HEK293 (cell line): ENCODE data around the gene KBTBD8.
A peak's percentile ranks its signal among the peaks of the same experiment; 100 is the strongest.

ENCODE experiments used
- CTCF ChIA-PET: fragments of 350-600 bp; formaldehyde crosslinking; extraction: SDS; loops from one replicate; lab custom pipeline; 2021; ENCODE audit warnings: antibody characterized with exemption; lab: Yijun Ruan, JAX
- POLR2A ChIA-PET: fragments of 300-600 bp; formaldehyde crosslinking; extraction: SDS; loops from one replicate; lab custom pipeline; 2020; ENCODE audit warnings: antibody characterized with exemption, inconsistent platforms; lab: Yijun Ruan, JAX
- H3K27ac ChIP-seq: fragments of 200-500 bp; sonication (Bioruptor generic); 2 replicates; pipeline ENCODE4 v1.5.1; 2014; ENCODE audit warnings: low read depth, low read length, control low read depth, inconsistent platforms; ENCODE audit errors: extremely low read depth
- H3K36me3 ChIP-seq, 2 experiments: fragments of 200-500 bp in 1 of 2; sonication (Bioruptor generic) in 1 of 2; 1 replicate in 1 of 2; 2 replicates in 1 of 2; pipeline ENCODE4 v1.5.1; 2014 to 2017; ENCODE audit warnings: inconsistent platforms in 2 of 2, low read length in 2 of 2; ENCODE audit not compliant: control insufficient read depth in 2 of 2, insufficient read depth in 1 of 2
- H3K4me1 ChIP-seq: fragments of 200-500 bp; sonication (Bioruptor generic); 2 replicates; pipeline ENCODE4 v1.5.1; 2014; ENCODE audit warnings: mild to moderate bottlenecking, low read length, inconsistent platforms; ENCODE audit not compliant: control insufficient read depth, insufficient read depth
- H3K4me3 ChIP-seq: 2 replicates; pipeline ENCODE4 v1.5.1; 2011; ENCODE audit warnings: low read depth, mild to moderate bottlenecking, control low read depth, low read length, moderate library complexity
- H3K9me3 ChIP-seq: fragments of 200-500 bp; sonication (Bioruptor generic); 2 replicates; pipeline ENCODE4 v1.5.1; 2014; ENCODE audit warnings: low read depth, low read length, inconsistent platforms; ENCODE audit not compliant: control insufficient read depth, insufficient read depth
- BCL11A ChIP-seq: fragments of 450-650 bp; formaldehyde crosslinking; IDR thresholded peaks from 2 replicates; pipeline ENCODE4 v1.5.1; 2016; ENCODE audit warnings: low read depth, missing biosample characterization, missing genetic modification characterization
- GLI2 ChIP-seq: fragments of 450-650 bp; formaldehyde crosslinking; IDR thresholded peaks from 2 replicates; pipeline ENCODE4; 2017; ENCODE audit warnings: missing biosample characterization, missing genetic modification characterization, low read depth, borderline replicate concordance
- GLIS2 ChIP-seq: fragments of 450-650 bp; formaldehyde crosslinking; IDR thresholded peaks from 2 replicates; pipeline ENCODE4 v1.5.1; 2016; ENCODE audit warnings: missing biosample characterization, missing genetic modification characterization
- IKZF3 ChIP-seq: fragments of 450-650 bp; IDR thresholded peaks from 2 replicates; pipeline ENCODE4 v1.5.0; 2018; ENCODE audit warnings: missing biosample characterization, mild to moderate bottlenecking, missing genetic modification characterization, moderate library complexity
- INSM2 ChIP-seq: fragments of 450-650 bp; formaldehyde crosslinking; IDR thresholded peaks from 2 replicates; pipeline ENCODE4 v1.5.1; 2016; ENCODE audit warnings: missing biosample characterization, missing genetic modification characterization
- REPIN1 ChIP-seq: fragments of 450-650 bp; formaldehyde crosslinking; IDR thresholded peaks from 2 replicates; pipeline ENCODE4 v1.5.1; 2017; ENCODE audit warnings: missing biosample characterization, missing genetic modification characterization, low read depth
- YY2 ChIP-seq: fragments of 450-650 bp; formaldehyde crosslinking; IDR thresholded peaks from 2 replicates; pipeline ENCODE4 v1.5.1; 2016; ENCODE audit warnings: missing biosample characterization, missing genetic modification characterization
- ZBTB48 ChIP-seq: fragments of 450-650 bp; formaldehyde crosslinking; IDR thresholded peaks from 2 replicates; pipeline ENCODE4 v1.5.1; 2016; ENCODE audit warnings: missing biosample characterization, missing genetic modification characterization
- ZIC2 ChIP-seq: fragments of 450-650 bp; formaldehyde crosslinking; IDR thresholded peaks from 2 replicates; pipeline ENCODE4 v1.5.1; 2016; ENCODE audit warnings: missing biosample characterization, missing genetic modification characterization
- ZNF121 ChIP-seq: fragments of 450-650 bp; formaldehyde crosslinking; IDR thresholded peaks from 2 replicates; pipeline ENCODE4 v1.5.1; 2016; ENCODE audit warnings: missing biosample characterization, missing genetic modification characterization
- ZNF146 ChIP-seq: fragments of 450-650 bp; formaldehyde crosslinking; IDR thresholded peaks from 2 replicates; pipeline ENCODE4 v1.5.1; 2016; ENCODE audit warnings: missing biosample characterization, missing genetic modification characterization
- ZNF169 ChIP-seq: fragments of 450-650 bp; formaldehyde crosslinking; IDR thresholded peaks from 2 replicates; pipeline ENCODE4 v1.5.1; 2016; ENCODE audit warnings: missing biosample characterization, missing genetic modification characterization
- ZNF404 ChIP-seq: fragments of 450-650 bp; formaldehyde crosslinking; IDR thresholded peaks from 2 replicates; pipeline ENCODE4 v1.5.1; 2017; ENCODE audit warnings: missing biosample characterization, missing genetic modification characterization
- ZNF473 ChIP-seq: fragments of 450-650 bp; formaldehyde crosslinking; IDR thresholded peaks from 2 replicates; pipeline ENCODE4 v1.5.1; 2017; ENCODE audit warnings: missing biosample characterization, missing genetic modification characterization
- ZNF530 ChIP-seq: fragments of 450-650 bp; formaldehyde crosslinking; IDR thresholded peaks from 2 replicates; pipeline ENCODE4 v1.5.1; 2016; ENCODE audit warnings: low read depth, missing biosample characterization, missing genetic modification characterization
- ZNF555 ChIP-seq: fragments of 450-650 bp; formaldehyde crosslinking; conservative IDR thresholded peaks from 2 replicates; pipeline ENCODE4 v1.5.1; 2017; ENCODE audit warnings: missing biosample characterization, mild to moderate bottlenecking, missing genetic modification characterization, inconsistent platforms
- ZNF645 ChIP-seq: fragments of 450-650 bp; formaldehyde crosslinking; IDR thresholded peaks from 2 replicates; pipeline ENCODE4; 2016; ENCODE audit warnings: missing biosample characterization, missing genetic modification characterization
- ZNF776 ChIP-seq: fragments of 450-650 bp; formaldehyde crosslinking; IDR thresholded peaks from 2 replicates; pipeline ENCODE4 v1.5.0; 2017; ENCODE audit warnings: missing biosample characterization, missing genetic modification characterization, borderline replicate concordance
- ZSCAN4 ChIP-seq: fragments of 450-650 bp; formaldehyde crosslinking; IDR thresholded peaks from 2 replicates; pipeline ENCODE4 v1.5.1; 2017; ENCODE audit warnings: missing biosample characterization, missing genetic modification characterization
- TF ChIP-seq, protein P1 (sequence below): fragments of 450-650 bp; formaldehyde crosslinking; IDR thresholded peaks from 2 replicates; pipeline ENCODE4 v1.5.1; 2016; ENCODE audit warnings: missing biosample characterization, missing genetic modification characterization
- TF ChIP-seq, protein P2 (sequence below): fragments of 450-650 bp; formaldehyde crosslinking; conservative IDR thresholded peaks from 2 replicates; pipeline ENCODE4 v1.5.1; 2016; ENCODE audit warnings: low read depth, missing biosample characterization, missing genetic modification characterization
- TF ChIP-seq, protein P3 (sequence below): fragments of 450-650 bp; formaldehyde crosslinking; IDR thresholded peaks from 2 replicates; pipeline ENCODE4 v1.5.1; 2016; ENCODE audit warnings: missing biosample characterization, missing genetic modification characterization

Gene KBTBD8

DNA sequence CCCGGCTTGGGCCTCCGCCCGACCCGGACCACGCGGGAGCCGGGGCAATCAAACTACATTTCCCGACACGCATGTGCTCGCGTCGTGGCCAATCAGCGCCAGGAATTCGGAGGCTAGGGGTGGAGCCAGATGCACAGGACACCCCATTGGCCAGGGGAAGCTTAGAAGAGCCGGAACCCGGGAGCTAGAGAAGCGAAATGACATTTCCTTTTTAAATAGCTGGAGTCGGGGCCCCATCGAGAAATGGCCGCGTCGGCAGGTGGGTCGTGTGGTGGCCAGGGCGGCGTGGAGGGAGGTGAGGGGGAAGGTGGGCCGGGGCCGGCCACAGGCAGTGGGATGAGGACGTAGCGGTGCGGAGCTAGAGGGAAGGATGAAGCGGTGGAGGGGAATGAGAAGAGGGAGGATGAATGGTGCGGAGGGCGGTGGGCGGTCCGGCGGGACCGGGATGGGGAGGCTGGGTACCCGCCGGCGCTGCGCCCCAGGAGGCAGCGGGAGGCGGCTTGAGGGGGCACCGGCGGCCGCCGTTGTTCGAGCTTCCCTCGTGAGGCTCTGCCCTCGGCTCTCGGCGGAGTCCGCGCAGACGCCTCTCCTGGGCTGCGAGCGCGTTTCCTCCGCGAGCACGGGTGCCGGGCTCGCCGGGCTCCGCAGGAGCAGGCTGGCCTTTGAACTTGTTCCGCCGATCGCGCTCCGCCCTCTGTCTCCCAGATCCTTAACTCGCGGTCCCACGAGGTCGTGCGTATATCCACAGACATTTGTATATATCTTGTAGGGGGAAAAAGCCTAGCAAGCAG, at the start of gene KBTBD8:
Gene KBTBD8, plus strand, starts transcription at position 195 of the 791 bp plus-strand sequence. Its CDS starts 49 bp downstream, at position 244.
- ChIA-PET CTCF (interaction anchor here (0.7 to 2.0 kb wide), 3 partner anchors 15 to 39 kb away, joined by 3 to 7 read pairs (median 3); no protein-coding TSS in a partner anchor), POLR2A (interaction anchor here (0.6 to 2.0 kb wide), 8 partner anchors 8 to 1956 kb away, joined by 3 to 11 read pairs (median 6); no protein-coding TSS in a partner anchor)
- TF ChIP-seq ZNF645 (tag by site-specific recombination), result no peak
- no peak for TF ChIP-seq ZNF169 (tag by site-specific recombination)
- TF ChIP-seq ZNF473 (tag by site-specific recombination), result no peak
- no peak for TF ChIP-seq ZNF146 (tag by site-specific recombination)
- TF ChIP-seq ZBTB48 (tag by site-specific recombination), result 0 out of 2 replicates have a peak, but pooled peaks have one; percentile 20
- TF ChIP-seq GLI2, result no peak
- no peak for TF ChIP-seq ZNF530 (tag by site-specific recombination)
- TF ChIP-seq ZNF404, result no peak
- TF ChIP-seq YY2 (tag by site-specific recombination), result peak; percentile 63
- TF ChIP-seq IKZF3, result no peak
- no peak for TF ChIP-seq ZSCAN4
- no peak for TF ChIP-seq ZNF776 (tag by site-specific recombination)
- peak; percentile 92 for TF ChIP-seq GLIS2 (tag by site-specific recombination)
- TF ChIP-seq ZNF121, result no peak
- no peak for TF ChIP-seq BCL11A (tag by site-specific recombination)
- TF ChIP-seq ZNF555, result no peak
- no peak for TF ChIP-seq REPIN1
- peak; percentile 80 for TF ChIP-seq ZIC2
- TF ChIP-seq, protein P1, sequence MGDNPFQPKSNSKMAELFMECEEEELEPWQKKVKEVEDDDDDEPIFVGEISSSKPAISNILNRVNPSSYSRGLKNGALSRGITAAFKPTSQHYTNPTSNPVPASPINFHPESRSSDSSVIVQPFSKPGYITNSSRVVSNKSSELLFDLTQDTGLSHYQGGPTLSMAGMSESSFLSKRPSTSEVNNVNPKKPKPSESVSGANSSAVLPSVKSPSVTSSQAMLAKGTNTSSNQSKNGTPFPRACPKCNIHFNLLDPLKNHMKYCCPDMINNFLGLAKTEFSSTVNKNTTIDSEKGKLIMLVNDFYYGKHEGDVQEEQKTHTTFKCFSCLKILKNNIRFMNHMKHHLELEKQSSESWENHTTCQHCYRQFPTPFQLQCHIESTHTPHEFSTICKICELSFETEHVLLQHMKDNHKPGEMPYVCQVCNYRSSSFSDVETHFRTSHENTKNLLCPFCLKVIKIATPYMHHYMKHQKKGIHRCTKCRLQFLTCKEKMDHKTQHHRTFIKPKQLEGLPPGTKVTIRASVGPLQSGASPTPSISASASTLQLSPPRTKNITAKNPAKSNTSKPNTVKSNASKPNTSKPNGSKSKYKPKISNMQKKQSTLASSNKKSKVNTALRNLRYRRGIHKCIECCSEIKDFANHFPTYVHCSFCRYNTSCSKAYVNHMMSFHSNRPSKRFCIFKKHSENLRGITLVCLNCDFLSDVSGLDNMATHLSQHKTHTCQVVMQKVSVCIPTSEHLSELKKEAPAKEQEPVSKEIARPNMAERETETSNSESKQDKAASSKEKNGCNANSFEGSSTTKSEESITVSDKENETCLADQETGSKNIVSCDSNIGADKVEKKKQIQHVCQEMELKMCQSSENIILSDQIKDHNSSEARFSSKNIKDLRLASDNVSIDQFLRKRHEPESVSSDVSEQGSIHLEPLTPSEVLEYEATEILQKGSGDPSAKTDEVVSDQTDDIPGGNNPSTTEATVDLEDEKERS (tag by site-specific recombination), result no peak
- TF ChIP-seq, protein P2, sequence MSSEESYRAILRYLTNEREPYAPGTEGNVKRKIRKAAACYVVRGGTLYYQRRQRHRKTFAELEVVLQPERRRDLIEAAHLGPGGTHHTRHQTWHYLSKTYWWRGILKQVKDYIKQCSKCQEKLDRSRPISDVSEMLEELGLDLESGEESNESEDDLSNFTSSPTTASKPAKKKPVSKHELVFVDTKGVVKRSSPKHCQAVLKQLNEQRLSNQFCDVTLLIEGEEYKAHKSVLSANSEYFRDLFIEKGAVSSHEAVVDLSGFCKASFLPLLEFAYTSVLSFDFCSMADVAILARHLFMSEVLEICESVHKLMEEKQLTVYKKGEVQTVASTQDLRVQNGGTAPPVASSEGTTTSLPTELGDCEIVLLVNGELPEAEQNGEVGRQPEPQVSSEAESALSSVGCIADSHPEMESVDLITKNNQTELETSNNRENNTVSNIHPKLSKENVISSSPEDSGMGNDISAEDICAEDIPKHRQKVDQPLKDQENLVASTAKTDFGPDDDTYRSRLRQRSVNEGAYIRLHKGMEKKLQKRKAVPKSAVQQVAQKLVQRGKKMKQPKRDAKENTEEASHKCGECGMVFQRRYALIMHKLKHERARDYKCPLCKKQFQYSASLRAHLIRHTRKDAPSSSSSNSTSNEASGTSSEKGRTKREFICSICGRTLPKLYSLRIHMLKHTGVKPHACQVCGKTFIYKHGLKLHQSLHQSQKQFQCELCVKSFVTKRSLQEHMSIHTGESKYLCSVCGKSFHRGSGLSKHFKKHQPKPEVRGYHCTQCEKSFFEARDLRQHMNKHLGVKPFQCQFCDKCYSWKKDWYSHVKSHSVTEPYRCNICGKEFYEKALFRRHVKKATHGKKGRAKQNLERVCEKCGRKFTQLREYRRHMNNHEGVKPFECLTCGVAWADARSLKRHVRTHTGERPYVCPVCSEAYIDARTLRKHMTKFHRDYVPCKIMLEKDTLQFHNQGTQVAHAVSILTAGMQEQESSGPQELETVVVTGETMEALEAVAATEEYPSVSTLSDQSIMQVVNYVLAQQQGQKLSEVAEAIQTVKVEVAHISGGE (tag by site-specific recombination), result peak; percentile 59
- TF ChIP-seq, protein P3, sequence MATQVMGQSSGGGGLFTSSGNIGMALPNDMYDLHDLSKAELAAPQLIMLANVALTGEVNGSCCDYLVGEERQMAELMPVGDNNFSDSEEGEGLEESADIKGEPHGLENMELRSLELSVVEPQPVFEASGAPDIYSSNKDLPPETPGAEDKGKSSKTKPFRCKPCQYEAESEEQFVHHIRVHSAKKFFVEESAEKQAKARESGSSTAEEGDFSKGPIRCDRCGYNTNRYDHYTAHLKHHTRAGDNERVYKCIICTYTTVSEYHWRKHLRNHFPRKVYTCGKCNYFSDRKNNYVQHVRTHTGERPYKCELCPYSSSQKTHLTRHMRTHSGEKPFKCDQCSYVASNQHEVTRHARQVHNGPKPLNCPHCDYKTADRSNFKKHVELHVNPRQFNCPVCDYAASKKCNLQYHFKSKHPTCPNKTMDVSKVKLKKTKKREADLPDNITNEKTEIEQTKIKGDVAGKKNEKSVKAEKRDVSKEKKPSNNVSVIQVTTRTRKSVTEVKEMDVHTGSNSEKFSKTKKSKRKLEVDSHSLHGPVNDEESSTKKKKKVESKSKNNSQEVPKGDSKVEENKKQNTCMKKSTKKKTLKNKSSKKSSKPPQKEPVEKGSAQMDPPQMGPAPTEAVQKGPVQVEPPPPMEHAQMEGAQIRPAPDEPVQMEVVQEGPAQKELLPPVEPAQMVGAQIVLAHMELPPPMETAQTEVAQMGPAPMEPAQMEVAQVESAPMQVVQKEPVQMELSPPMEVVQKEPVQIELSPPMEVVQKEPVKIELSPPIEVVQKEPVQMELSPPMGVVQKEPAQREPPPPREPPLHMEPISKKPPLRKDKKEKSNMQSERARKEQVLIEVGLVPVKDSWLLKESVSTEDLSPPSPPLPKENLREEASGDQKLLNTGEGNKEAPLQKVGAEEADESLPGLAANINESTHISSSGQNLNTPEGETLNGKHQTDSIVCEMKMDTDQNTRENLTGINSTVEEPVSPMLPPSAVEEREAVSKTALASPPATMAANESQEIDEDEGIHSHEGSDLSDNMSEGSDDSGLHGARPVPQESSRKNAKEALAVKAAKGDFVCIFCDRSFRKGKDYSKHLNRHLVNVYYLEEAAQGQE, result 0 out of 2 replicates have a peak, but pooled peaks have one; percentile 12
- TF ChIP-seq INSM2 (tag by site-specific recombination), result peak; percentile 43; the same call in 1 of the 2 replicates

More for the DNA sequence above, at the start of gene KBTBD8:
- H3K4me1 ChIP-seq, result no peaks in the 10 kb centered on the region
- H3K36me3 ChIP-seq, result peaks cover 0 to 12% of the 10 kb centered on the region in 2 experiments; a peak in 2 of 3 replicates
- H3K4me3 ChIP-seq, result peak within 1 kb of the TSS; percentile 83
- H3K9me3 ChIP-seq, result no peaks in the 10 kb centered on the region
- no peak within 1 kb of the TSS; the same call in 1 of the 2 replicates for H3K27ac ChIP-seq
